ENCODE results near the gene OR6C76.

Gene OR6C76

DNA sequence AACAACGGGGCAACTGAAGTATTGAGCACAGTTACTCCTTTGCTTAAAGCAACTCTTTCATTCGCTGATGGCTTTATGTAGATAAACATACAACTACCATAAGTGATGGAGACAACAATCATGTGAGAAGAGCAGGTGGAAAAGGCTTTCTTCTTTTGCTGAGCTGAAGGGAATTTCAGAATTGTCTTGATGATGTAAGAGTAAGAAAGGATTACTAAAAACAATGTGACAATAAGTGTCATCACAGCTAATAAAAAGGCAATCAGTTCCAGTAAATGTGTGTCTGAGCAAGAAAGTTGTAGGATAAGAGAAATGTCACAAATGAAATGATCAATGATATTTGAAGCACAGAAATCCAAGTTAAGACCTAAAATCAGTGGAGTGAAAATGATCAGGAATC, 43.2 kb downstream of the OR6C76 start:
- no peak for DNase-seq (ENCODE audit: low read depth)

DNA sequence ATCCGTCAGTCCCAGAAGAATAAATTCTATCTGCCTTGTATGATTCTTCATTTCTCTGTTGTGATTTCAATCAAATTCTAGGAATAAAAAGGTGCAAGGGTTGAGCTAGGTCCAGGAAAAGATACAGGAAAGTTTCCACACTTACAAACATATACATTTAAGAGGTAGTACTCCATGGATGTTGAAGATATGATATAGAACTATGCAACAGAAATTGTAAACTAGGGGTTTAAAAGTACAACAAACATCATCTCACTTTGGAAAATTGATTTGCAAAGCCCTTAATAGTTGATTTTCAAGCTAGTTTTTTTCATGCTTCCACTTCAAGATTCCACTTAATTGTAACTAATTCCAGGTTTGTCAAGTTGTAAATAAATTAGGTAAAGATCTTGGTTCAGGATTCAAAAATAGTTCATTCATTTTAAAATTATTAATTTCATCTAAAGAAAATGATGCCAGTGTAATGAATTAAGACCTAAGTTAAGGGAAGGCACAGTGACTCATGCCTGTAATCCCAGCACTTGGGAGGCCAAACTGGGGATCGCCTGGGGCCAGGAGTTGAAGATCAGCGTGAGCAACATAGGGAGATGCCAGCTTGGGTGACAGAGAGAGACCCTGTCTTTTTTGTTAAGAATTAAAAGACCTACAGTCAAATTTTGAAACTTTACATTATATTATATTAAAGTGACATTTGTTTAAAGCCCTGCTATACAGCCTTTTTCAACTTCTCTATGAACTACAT, 44.2 kb downstream of the OR6C76 start, which contains the start of gene OR6C70:
Gene OR6C70 (minus strand): TSS at position 51 of the 742 bp plus-strand sequence. CDS start 0 bp downstream, at position 51.
- DNase-seq (ENCODE audit: low read depth): no peak

DNA sequence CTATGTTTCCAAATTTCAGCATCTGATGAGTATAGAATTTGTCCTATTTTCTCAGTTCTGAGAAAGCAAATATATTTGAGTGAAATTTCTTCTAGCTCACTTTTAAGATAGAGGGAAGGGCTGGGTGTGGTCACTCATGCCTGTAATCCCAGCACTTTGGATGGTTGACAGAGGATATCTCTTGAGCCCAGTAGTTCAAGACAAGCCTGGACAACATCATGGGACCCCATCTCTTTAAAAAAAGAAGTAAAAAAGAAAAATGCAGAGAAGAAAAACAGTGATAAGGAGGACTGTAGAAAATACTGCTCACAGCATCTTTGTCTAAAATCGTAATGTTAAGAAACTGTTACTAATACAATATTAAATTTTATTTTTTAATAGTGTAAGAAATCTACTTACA, 46.2 kb downstream of the OR6C76 start:
- no peak for DNase-seq (ENCODE audit: low read depth)
